HG03571 (cell line): ENCODE measurements around the gene RFX3.
"Not testable (repeated sequence)": the region's sequence is repeated elsewhere in the genome, so short reads cannot be mapped to it uniquely, and the experiment has no call there.

ENCODE experiments used
- ATAC-seq: cut with Tn5 transposase; IDR thresholded peaks from one replicate; pipeline ENCODE4 v1.9.1; 2021; ENCODE audit not compliant: unreplicated experiment

Gene RFX3

GRCh38 chr9:3359778-3360177 is 166.0 kb downstream of the RFX3 start:
- no peak for ATAC-seq

- ATAC-seq = no peak
Observed at GRCh38 chr9:3359048-3359692, 166.6 kb downstream of the RFX3 start.

GRCh38 chr9:3348169-3348568 is 177.6 kb downstream of the RFX3 start:
- no peak for ATAC-seq

- no peak for ATAC-seq
Observed at GRCh38 chr9:3346549-3346948, 179.3 kb downstream of the RFX3 start.

- ATAC-seq = no peak
Observed at GRCh38 chr9:3343671-3344070, 182.1 kb downstream of the RFX3 start.

GRCh38 chr9:3342159-3342777 is 183.5 kb downstream of the RFX3 start:
- ATAC-seq = no peak

GRCh38 chr9:3337515-3338225 is 188.1 kb downstream of the RFX3 start:
- ATAC-seq = no peak

GRCh38 chr9:3336951-3337350 is 188.8 kb downstream of the RFX3 start:
- no peak for ATAC-seq

- no peak for ATAC-seq
Observed at GRCh38 chr9:3332802-3333201, 193.0 kb downstream of the RFX3 start.

- no peak for ATAC-seq
Observed at GRCh38 chr9:3331801-3332200, 194.0 kb downstream of the RFX3 start.

- no peak for ATAC-seq
Observed at GRCh38 chr9:3330792-3331420, 194.9 kb downstream of the RFX3 start.

GRCh38 chr9:3329361-3329760 is 196.4 kb downstream of the RFX3 start:
- ATAC-seq = no peak

GRCh38 chr9:3323714-3324113 is 202.1 kb downstream of the RFX3 start:
- ATAC-seq = no peak

GRCh38 chr9:3321186-3321585 is 204.6 kb downstream of the RFX3 start:
- ATAC-seq = no peak

- not testable (repeated sequence) for ATAC-seq
Observed at GRCh38 chr9:3312595-3312994, 213.2 kb downstream of the RFX3 start.

GRCh38 chr9:3308609-3309008 is 217.2 kb downstream of the RFX3 start:
- no peak for ATAC-seq

- ATAC-seq = not testable (repeated sequence)
Observed at GRCh38 chr9:3304388-3304787, 221.4 kb downstream of the RFX3 start.

- ATAC-seq = peak; percentile 96
Observed at GRCh38 chr9:3299872-3300271, 225.9 kb downstream of the RFX3 start.

- ATAC-seq = no peak
Observed at GRCh38 chr9:3296536-3296935, 229.3 kb downstream of the RFX3 start.

- ATAC-seq = no peak
Observed at GRCh38 chr9:3292311-3292710, 233.5 kb downstream of the RFX3 start.

- no peak for ATAC-seq
Observed at GRCh38 chr9:3290231-3290840, 235.5 kb downstream of the RFX3 start.
